Measurements from ENCODE around the gene COX6A2.

COX6A2 gene

DNA sequence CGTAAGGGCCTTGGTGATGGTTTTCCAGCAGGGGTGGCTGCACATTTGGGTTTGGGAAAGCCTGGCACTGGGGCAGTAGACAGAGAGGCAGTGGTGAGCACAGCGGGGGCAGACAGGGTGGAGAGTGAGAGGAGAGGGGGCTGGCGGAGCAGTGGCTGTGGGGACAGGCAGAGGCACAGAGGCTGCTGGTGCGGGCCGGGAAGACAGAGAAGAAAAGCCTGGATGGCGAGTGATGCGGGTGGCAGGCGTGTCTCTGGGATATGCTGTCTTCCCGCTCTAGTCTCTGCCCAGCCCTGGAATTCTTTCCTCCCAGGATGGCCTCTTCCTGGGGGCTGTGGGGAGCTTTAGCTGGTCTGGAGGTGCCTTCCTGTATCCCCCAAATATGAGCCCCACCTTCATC lies 18.1 kb downstream of the COX6A2 start:
- DNase-seq (ENCODE audit: low spot score): no peak

DNA sequence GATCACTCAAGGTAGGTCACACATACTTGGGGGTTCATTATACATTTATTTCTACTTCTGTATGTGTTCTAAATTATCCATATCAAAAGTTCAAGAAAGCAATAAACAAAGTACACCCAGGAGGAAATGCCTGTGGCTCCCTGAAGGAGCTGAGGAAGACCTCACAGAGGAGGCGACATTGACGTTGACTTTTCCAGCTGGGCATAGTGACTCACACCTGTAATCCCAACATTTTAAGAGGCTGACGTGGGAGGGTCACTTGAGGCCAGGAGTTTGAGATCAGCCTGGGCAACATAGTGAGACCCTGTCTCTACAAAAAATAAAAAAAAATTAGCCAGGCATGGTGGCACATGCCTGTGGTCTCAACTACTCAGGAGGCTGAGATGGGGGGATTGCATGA lies 18.7 kb downstream of the COX6A2 start:
- no peak for DNase-seq (ENCODE audit: low spot score)

DNA sequence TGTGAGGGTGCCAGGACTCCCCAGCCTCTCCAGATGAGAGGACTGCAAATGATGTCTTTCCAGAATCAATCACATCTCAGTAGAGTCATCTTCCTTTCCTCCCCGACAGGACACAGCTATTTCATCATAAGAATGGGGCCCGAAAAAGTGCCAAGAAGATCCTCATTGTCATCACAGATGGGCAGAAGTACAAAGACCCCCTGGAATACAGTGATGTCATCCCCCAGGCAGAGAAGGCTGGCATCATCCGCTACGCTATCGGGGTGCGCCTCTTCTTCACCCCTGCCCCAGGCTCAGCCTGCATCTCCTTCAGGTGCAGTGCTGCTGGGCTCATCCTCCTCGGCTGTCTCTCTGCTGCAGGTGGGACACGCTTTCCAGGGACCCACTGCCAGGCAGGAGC lies 20.8 kb downstream of the COX6A2 start:
- no peak for DNase-seq (ENCODE audit: low spot score)

DNA sequence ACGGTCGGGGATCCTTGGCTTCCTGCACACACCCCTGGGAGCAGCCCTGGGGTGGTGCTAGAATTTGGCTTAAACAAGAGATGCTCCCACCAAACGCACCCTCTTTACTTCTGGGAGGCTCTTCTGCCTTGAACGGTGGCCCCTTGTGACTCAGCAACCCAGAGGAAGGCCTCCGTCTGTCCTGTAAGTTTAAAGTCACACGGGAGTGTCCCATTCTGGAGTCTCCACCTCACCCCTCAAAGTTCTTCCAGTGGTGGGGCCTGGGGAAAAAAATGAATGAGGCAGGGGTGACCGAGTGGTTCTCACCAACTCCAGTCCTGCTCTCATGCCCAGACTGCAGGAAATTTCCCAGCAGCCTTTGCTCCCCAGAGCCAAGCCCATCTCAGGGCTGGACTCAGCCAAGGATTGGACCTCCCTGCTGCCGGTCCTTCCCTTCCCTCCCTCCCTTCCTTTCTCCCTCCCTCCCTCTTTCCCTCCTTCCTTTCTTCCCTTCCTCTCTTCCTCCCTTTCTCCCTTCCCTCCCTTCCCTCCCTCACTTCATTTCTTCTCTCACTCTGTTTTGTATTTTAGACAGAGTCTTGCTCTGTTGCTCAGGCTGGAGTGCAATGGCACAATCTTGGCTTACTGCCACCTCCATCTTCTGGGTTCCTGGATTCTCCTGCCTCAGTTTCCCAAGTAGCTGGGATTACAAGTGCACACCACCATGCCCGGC lies 23.7 kb downstream of the COX6A2 start:
- DNase-seq (ENCODE audit: low spot score): peak; percentile 24

DNA sequence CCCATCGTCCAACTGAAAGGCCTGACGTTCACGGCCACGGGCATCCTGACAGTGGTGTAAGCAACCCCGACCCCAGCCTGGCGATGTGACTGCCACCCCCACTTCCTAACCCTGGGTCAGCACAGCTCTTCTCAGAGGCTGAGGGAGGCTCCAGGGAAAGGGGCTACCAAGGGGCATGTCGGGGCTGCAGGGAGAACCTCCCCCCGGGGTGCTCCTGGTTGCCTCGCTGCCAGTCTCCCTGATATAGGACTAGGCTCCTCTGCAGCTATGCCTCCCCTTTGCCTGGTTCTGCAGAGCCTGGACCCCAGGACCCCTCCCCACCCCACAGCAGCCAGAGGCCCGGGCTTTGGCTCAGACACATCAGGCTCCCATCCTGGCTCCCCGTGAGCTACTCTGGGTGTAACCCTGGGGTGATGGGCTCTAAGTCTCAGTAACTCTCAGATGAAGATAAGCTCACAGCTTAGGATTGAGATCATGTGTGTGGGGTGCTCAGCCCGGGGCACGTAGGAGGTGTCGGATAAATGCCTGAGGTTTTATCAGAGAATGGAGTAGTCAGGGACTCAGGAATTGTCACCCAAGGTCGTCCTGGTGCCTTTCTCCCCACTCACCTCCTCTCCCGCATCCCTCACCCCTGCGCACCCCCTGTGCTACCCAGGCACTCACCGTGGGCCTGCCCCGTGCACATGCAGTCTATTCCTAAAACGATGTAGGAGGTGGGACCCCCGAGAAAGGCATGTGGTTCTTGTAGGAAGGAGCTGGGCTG lies 24.4 kb downstream of the COX6A2 start:
- DNase-seq (ENCODE audit: low spot score): no peak

DNA sequence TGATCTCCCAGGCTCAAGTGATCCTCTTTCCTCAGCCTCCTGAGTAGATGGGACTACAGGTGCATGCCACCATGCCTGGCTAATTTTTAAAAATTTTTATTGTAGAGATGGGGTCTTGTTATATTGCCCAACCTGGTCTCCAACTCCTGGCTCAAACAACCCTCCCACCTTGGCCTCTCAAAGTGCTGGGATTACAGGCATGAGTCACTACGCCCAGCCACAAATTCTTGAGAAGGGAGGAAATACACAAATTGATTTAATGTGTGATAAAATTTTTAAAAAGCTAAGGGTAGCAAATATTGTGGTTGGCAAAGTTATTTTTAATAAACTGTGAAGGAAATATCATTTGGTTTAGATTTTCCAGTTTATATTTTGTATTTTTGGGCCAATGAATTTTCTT lies 25.5 kb downstream of the COX6A2 start:
- DNase-seq (ENCODE audit: low spot score): no peak

DNA sequence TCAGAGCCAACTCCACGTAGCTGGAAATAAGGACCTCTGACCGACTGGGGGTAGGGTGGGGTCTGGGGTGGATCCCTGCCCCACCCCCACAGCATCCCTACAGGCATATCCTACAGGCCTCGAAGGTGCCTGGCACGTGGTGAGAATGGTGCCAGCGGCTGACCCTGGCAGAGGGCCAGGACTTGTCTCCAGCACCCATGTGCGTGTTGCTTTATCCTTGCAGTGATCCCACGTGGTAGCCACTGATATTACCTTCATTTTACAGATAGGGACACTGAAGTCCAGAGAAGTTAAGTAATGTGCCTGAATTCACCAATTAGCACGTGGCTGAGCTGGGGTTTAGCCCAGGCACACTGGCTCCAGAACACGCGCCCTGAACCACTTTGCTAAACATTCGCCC lies 26.7 kb downstream of the COX6A2 start:
- DNase-seq (ENCODE audit: low spot score): no peak

DNA sequence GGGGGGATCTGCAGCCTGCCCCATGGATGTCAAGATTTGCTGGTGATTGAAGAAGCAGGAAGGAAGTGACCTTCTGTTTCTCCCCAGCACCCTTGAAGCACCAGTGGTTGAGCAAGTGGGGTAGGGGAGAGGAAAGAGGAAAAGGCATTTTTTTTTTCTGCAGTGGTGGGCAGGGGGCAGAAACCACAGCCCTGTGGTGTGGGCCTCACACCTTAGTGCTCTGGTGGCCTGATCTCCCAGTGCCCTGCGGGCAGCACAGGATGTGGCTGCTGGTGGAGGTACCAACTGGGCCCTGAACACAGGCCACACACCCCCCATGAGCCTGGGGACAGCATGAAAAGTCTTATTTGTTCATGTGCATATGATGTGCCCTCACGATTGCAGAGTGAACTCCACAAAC lies 28.0 kb downstream of the COX6A2 start:
- no peak for DNase-seq (ENCODE audit: low spot score)

DNA sequence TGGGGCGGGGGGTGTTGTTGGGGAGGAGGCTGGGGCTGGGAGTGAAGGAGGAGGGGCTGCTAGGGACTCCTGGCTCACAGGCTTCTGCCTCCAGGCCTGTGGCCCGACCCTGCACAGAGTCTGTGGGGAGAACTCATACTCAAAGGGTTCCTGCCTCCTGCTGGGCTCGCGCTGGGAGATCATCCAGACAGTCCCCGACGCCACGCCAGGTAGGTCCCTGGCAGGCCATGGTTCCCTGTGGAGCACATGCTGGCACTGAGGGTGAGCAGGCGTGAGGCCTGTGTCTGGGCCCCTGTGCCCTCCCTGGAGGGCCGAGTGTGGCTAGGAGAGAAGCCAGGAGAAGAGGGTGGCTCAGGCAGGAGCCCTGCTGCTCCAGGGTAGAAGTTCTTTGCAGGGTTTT lies 30.5 kb downstream of the COX6A2 start:
- DNase-seq (ENCODE audit: low spot score): no peak

DNA sequence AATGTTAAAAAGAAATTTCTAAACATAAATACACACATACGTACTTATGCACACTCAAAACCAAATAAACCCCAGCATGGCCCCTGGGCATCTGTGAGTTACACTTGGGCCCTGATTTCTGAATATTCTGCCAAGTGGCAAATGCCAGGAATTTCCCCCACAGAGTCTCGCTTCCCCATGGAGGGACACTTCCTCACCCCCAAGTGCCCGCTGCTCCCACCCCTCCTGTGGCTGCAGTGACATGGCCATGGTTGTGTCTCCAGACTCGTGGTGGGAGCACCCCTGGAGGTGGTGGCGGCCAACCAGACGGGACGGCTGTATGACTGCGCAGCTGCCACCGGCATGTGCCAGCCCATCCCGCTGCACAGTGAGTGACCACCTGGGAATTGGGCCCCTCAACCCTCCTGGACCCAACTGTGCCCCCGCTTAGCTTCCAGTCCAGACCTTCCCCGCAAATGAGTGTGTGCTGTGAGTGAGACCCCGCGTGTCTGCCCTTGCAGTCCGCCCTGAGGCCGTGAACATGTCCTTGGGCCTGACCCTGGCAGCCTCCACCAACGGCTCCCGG lies 31.0 kb downstream of the COX6A2 start:
- DNase-seq (ENCODE audit: low spot score): no peak

DNA sequence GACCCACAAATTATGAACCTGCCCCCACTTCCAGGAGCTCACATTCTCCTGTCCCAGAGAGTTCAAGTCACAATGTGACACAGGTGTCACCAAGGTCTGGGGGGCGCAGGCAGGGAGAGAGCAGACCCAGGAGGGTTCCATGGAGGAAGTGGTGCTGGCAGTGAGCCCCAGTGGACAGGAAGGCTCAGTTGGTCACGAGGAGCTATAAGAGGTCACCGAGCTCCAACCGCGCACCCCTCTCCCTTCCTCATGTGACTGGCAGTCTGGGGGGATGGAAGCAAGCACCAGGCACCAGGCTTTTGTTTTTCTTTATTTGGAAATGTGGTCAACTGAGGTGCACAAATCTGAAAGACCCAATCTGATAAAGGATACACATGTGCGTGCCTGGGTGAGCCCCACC lies 32.5 kb downstream of the COX6A2 start:
- no peak for DNase-seq (ENCODE audit: low spot score)

DNA sequence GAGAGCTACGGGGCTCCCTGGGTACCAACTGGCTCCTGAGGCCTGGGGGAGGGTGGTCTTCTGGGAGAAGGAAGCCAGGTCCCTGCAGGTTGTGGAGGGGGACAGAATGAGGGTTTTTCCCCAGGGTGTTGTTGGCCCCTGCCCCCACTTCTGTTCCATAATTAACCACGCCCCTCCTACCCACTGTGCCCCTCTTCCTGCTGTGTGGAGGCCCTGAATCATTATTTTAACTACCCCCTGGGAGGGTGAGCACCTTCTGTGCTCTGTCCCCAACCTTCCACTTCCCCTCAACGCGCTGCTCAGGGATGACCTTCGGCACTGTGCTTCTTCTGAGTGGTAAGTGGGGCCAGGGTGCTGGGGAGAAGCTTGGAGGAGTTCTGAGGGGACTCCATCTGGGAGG lies 35.1 kb downstream of the COX6A2 start, which contains the start of gene ITGAD:
Gene ITGAD, plus strand, starts transcription at position 280 of the 400 bp plus-strand sequence. Its CDS starts 26 bp downstream, at position 306.
- no peak for DNase-seq (ENCODE audit: low spot score)

DNA sequence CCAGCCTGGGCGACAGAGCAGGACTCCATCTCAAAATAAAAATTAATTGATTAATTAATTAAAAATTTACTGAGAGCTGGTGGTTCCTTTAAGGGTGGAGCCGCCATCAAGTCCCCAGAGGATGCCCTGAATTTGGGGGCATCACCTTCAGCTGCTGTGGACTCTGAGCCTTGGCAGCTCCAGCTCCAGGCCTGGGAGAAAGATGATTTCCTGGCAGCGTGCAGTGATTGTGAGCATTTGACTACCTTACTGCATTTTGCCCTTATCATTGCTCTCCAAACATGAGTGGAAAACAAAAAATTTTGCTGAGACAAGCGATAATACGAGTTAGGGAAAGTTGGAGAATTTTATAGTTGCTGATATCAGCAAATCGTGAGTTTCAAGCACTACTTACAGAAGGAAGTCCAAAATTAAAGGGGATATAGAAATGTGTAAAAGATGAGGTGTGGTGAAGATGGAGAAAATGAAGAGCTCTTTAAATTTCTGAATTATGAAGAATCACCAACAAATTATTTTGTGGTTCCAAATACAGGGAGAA lies 37.6 kb downstream of the COX6A2 start:
- DNase-seq (ENCODE audit: low spot score): no peak

DNA sequence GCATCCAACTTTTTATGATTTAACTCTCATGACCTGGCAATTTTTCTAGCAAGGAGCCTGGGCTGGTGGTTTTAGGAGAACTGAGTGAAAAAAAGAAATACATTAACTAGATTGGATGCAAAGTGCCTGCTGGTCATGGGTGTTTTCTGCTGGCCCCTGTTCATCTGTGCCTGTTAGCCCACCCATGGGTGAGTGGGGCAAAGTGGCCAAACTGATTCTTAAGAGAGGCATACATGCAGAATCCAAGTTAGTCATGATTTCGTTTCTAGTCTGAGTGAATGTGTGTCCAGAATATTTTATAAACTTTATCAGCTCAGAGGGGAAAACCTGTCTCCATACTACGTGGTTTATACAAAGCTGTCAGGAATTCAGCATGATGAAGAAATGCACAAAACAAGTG lies 39.6 kb downstream of the COX6A2 start:
- DNase-seq (ENCODE audit: low spot score): no peak

DNA sequence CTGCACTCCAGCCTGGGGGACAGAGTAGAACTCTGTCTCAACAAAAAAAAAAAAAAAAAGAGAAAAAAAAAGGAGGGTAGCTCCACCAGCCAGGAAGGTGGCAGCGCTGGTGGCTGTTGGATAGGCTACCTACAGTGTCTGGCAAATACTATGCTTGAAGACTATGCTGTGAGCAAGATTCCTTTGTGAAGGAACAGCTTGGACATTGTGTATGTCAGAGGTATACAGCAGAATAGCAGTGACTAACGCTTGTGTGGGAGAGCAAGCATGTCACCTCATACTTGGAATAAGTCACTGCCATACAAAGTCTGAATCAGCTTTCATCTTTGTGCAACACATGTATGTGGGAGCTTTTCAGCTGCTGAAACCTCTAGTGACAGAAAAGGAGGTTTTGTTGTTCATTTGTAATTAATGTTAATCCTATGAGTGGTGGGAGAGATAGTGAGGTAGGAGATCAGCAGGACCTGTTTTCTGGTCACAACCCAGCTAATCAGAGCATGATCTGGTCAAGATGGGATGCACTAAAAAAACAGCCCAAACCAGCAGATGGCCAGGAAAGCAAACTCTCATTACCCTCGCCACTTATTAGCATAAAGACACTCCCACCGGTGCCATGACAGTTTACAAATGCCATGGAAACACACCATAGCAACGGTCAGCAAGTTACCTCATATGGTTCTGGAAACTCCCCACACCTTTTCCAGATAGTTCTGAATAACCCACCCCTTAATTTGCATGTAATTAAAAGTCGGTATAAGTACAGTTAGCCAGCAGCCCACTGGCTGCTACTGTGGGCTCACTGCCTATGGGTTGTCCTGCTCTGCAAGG lies 41.8 kb downstream of the COX6A2 start:
- no peak for DNase-seq (ENCODE audit: low spot score)

DNA sequence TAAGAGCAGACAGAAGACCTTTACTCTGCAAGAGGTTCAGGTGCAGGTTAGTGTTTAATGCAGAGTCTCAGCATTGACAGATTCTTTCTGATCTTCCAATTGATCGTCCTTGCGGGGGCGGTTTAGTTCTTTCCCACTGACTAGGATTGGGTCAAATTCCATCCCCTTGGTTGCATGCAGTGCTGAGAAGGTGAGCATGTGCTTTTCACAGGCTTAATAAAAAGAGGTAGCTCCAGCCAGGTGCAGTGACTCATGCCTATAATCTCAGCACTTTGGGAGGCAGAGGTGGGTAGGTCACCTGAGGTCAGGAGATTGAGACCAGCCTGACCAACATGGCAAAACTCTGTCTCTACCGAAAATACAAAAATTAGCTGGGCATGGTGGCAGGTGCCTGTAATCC lies 42.5 kb downstream of the COX6A2 start:
- no peak for DNase-seq (ENCODE audit: low spot score)

DNA sequence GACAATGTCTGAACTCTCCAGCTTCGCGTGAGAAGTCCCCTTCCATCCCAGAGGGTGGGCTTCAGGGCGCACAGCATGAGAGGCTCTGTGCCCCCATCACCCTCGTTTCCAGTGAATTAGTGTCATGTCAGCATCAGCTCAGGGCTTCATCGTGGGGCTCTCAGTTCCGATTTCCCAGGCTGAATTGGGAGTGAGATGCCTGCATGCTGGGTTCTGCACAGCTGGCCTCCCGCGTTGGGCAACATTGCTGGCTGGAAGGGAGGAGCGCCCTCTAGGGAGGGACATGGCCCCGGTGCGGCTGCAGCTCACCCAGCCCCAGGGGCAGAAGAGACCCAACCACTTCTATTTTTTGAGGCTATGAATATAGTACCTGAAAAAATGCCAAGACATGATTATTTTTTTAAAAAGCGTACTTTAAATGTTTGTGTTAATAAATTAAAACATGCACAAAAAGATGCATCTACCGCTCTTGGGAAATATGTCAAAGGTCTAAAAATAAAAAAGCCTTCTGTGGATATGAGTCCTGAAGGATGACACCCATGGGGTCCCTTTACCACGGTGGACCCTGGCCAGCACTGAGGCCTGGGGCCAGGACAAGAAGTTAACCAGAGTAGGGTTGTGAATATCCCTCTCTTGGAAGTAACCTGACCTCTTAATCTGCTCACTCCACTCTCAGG lies 45.5 kb downstream of the COX6A2 start:
- DNase-seq (ENCODE audit: low spot score): peak; percentile 84

DNA sequence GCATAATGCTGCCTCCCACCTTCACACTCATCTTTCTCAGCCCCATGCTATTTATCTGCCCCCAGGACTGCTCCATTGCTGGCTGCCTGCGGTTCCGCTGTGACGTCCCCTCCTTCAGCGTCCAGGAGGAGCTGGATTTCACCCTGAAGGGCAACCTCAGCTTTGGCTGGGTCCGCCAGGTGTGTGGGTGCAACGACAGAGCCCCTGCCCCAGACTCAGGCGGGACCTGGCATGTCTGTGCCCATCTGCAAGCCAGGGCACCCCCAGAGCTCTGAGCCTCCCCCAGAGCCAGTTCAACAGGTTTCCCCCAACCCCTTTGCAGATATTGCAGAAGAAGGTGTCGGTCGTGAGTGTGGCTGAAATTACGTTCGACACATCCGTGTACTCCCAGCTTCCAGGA lies 48.0 kb downstream of the COX6A2 start:
- DNase-seq (ENCODE audit: low spot score): no peak

All from HuH-7.5 (cell line).